NCI-H2081 (cell line): ENCODE data around the gene PREX1.
A peak's percentile ranks its signal among the peaks of the same experiment; 100 is the strongest.

Source experiments
- DNase-seq, 2 experiments: peaks; one replicate each; lab custom pipeline; 2025; lab: John Stamatoyannopoulos, UW

The PREX1 gene

DNA sequence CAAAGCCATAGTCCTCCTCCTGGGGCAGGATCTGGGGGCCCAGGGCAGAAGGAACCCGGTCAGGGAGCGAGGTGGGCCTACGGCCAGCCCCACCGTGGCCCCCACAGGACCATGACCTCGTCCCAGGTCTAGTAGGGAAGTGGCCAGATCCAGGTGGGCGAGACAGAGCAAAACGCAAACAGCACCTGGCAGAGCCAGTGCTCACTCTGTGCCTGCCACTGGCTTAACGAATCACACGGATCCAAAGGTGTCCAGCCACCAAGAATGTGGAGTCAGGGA is 169.7 kb downstream of the PREX1 start:
- no peak for DNase-seq

DNA sequence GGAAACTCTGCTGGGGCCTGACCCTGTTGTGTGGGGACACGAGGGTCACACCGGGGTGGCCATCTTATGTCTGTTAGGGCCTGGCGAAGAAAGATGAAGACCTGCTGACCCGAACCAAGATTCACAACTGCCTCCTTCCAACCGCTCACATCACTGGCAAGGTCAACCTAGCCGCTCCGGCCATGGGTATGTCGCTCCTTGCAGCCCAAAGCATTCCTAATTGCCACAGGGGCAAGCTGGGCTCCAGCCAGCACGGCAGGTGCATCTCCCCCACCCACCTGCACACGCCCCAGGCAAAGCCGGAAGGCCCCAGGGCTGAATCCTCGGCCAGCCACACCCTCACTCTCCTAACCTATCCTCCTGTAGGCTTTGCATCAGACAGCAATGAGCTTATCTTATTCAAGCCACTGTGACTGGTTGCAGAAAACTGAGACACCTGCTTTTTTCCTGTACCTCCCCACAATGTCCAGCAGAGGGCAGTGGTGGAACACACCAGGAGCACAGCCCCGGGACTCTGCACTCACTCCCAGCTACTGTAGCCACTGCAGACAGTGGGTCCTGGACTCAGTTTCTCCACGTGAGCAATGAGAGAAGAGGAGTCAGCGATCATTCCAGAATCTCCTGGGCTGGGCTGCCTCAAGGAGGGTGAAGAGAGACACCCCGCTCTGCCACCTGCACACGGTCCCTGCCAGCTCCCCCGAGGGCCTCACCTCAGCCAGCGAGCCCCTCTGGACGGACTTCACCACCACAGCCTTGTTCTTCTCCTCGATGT is 170.2 kb downstream of the PREX1 start:
- peak; percentile 72 to 75 for DNase-seq

DNA sequence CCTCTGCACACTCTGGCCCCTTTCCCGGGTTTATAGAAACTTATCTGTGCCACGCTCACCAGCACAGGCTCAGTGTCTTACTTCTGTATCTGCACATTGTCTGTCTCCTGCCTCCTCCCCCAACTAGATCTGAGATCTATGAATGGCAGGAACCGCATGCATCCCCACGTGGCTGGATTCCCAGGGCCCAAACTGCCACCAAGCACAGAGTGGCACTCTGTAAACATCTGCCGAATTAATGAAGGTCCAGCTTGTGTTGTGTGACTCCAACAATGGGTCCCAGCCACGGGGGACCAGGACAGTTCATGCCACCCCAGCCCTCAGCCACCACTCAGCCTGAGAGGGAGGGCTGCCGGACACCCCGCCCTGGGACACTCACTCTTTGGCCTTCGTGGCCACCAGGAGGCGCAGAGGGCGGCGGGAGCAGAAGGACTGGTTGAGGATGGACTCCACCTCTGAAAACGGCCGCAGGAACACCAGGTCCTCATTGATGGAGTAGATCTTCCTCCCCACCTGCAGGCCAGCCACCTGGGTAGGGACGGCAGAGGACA is 171.1 kb downstream of the PREX1 start:
- no peak for DNase-seq

DNA sequence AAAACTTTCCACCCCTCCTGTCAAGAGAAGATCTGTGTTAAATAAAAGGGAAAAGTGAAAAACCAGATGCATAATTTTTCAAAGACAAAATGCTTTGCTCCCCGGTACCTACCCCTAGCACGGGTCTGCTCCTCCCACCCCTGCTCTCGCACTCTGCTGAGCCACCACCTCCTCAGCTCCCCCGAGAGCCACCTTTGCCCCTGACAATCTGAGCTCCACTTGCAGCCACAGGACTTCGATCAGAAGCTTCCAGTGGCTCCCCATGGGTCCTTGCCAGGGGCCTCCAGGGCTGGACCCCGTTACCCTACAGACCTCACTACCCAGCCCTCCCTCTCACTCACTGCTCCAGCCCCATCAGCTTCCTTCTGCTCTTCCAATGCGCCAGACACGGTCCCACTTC is 171.7 kb downstream of the PREX1 start:
- DNase-seq: no peak

DNA sequence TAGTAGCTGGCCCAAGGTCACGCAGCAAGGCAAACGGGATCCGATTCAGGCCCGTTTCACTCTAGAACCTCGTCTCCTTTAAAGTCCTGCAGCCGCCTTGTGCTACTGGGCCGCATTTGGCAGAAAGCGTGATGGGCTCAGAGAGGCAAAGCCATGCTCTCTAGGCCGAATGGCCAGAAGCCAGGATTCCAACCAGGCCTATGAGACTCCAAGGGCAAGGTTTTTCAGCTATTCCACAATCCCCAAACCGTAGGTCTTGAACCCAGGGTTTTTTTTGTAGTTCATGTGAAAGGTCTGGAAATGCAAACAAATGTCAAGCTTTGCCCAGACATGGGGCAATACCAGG is 174.1 kb downstream of the PREX1 start:
- no peak for DNase-seq

DNA sequence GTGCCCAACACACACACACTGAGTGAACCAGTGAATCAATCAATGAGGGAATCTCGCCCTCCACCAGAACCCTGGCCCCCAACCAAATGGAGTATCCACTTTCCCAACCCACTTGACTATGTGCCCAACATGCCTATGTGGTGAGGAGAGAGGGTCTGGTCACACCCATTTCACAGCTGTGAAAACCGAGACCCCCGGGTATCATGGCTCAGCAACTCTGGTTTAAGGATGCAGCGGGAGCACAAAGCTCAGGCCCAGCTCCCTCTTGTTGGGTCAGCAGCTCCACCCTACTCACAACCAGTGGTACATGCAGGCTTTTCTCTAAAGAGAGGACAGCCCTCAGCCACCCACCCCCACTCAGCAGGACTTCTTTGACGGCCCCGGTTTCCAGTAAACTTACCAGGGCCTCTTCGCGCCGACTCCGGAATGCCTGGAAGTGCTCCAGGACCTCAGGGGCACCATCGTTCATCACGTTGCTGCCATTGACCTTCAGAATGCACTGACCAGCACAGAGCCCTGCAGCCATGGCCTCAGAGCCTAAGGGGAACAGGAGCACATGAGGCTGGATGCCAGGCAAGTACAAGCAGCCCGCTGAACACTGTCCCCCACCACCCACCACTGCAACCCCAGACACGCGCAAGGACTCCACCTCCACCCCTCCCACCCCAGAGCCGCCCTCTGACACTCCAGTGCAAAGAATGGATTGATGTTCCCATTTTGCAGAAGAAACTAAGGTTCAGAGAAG is 174.7 kb downstream of the PREX1 start:
- no peak for DNase-seq

DNA sequence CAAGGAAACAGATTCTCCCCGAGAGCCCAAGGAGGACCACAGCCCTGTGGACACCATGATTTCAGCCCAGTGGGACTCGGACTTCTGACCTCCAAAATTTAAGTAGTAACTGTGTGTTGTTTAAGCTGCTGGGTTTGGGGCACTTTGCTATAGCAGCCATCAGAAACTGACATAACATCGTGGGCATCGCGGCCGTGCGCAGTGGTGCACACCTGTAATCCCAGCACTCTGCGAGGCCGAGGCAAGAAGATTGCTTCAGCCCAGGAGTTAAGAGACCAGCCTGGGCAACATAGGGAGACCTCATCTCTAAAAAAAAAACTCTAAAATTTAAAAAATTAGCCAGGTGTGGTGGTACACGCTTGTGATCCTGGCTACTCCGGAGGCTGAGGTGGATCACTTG is 175.8 kb downstream of the PREX1 start:
- DNase-seq: no peak

DNA sequence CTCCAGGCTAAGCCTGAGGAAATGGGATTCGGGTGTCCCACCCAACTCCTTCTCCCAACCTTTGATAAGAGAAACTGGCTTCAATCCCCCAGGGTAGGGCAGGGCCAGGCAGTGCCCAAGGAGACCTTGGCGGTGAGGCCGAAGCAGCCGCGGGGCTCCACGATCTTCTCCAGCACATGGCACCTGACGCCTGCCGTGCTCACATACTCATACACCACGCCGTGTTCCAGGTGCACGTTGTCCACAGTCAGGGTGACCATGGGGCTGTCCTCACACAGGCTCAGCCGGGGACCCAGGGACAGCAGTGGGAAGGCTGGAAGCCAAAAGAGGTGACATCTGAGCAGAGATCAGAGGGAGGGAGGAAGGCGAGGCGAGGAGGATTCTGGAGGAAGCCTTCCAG is 176.5 kb downstream of the PREX1 start:
- DNase-seq: no peak

DNA sequence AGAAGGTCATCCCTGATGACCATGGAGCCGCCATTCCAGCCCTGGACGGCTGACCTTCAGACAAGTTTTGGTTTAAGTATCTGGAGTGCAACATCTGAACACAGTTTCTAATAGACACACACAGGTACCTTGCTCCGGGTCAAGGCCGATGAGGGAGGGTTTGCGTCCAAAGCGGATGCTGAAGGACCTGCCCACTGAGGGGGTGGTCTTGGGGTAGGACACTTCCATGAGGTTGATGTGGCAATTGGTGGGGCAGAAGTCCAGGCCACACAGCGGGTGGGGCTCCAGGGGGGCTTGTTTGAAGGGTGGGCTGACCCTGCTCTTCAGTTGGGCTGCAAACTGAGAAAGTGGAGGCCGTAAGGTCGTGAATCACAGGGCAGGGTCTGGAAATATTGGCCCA is 177.9 kb downstream of the PREX1 start:
- no peak for DNase-seq

DNA sequence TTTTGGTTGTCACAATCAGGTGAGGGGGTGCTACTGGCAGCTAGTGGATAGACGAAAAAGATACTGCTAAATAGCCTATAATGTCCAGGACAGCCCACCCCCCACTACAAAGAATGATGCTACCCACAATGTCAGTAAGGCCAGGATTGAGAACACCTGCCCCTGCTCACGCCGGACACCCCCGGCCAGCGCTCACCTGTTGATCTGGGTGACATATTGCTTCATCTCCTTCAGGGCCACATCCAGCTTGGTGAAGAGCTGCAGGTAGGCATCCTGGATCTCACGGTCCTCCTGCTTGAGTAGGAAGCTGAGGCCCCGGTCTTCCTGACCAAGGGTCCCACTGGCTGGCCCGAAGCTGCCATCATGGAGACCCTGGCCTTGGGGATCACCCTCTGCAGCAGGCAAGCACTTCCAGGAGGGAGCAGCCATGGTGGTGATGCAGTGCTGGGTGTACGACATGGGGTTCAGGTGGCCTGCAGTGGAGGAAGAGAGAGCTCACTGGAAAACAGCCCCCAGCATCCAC is 178.6 kb downstream of the PREX1 start:
- DNase-seq: no peak

DNA sequence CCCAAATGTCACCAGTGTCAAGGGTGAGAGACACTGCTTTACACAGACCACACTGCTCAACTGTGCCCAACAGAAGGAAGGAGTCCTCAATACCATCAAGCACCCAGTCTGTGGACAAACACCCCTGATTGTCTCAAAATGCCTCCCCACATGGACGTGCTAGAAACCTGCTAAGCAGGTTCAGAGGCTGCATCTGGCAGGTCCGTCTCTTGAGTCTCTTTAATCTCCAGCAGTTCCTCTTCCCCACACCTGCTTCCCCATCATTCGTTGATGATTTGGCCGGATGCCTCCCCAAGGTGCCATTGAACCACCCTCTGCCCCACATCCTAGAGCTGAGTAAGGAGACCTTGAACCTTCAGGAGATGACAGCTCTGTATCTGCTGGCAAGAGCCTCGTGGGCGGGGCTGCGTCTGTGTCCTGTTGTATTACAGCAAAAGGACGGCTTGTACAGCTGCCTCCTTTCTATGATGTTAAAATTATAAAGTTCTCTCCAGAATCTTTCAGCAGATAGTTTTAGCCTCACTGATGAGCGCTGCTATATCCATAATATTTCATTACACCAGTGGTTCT is 179.2 kb downstream of the PREX1 start:
- DNase-seq: no peak

DNA sequence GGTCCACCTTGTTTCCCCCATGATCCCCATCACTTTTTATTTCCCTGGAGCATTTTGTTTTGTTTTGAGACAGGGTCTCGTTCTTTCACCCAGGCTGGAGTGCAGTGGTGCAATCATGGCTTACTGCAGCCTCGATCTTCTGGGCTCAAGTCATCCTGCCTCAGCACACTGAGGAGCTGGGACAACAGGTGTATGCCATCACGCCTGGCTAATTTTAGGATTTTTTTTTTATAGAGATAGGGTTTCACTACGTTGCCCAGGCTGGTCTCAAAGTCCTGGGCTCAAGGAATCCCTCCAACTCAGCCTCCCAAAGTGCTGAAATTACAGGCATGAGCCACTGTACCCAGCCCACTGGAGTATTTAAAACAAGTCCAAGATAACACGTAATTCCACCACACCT is 179.9 kb downstream of the PREX1 start:
- no peak for DNase-seq

DNA sequence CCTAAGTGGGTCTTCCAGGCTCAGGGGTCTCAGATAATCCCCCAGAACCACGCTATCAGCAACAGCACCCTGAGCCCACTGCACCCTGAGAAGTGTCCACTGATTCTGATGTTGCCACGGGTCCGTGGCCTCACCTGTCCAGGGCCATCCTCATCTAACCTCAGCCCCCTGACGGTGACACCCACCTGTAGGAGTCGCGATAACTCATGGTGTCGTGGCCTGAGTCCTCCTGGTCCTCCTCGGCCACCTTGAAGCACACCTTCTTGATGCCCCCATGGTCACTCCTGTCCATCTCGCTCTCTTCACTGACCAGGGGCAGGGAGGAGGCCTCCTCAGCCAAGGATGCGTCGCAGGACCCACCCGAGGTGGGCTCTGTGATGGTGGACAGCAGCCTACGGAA is 182.1 kb downstream of the PREX1 start:
- no peak for DNase-seq

DNA sequence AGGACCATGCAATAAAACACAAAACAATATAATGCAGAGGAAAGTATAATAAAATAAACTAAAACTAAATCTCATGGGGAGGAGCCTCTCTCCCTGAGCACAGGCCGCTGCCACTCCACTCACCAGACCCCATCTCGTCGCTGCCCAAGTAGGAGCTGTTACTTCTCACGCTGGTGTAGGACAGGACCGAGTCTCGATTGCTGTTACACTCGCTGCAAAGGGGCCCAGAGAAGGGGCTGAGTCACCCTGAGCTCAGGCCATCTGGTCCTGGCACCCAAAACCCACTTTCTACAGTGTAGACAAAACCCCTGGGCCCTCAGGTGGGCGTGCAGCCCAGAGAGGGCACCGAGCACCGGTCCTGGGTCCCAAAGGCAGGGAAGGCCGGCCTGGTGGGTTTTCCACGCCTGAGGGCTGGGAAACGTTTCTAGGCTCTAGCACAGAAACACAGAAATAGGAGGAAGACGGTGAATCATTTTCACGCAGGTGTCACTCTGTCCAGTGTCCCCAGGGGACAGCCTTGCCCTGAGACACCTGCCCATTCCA is 183.4 kb downstream of the PREX1 start:
- no peak for DNase-seq

DNA sequence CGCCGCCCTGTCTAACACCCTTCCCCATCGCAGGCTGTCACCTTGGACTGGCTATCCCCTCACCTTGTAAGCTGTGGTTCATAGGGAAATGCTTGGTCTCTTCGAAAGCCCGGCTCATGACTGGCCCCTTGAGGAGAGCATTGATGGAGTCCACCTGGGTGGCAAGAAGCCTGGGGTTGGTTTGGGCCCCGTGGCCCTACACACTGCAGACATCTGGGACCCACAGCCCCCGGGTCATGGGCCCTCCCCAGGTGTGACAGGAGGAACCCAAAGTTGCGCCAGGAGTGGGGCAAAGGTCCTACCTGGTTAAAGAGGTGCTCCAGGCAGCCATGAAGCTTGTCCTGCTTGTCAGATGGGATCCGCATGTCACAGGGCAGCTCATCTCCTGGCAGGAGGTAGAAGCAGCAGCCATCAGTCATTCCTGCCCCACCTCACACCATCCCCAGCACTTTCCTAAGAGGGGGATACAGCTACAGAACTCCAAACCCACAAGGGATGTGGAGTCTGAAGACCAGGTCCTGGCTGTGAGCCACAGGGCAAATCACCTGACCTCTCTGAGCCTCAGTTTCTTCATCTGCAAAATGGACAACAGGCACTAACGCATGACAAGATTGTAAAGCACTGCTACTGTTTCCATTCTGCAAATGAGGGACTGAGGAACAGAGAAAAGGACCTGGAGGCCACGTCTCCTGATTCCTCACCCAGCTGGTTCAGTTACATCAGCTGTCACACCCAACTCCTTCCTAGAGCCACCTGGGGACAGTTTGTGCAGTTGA is 185.5 kb downstream of the PREX1 start:
- no peak for DNase-seq

DNA sequence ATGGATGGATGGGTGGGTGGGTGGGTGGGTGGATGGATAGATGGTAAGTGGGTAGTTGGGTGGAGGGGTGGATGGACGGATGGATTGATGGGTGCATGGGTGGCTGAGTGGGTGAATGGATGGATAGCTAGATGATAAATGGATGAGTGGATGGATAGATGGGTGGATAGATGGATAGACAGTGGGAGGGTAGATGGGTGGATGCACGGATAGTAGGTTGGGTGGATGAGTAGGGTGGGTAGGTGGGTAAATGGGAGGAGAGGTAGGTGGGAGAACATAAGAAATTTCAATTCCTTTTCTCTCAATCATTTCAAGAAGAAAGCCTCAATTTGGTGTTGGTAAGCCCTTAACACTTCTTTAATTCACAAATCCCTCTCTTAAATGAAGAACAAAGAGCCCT is 186.9 kb downstream of the PREX1 start:
- DNase-seq: no peak

DNA sequence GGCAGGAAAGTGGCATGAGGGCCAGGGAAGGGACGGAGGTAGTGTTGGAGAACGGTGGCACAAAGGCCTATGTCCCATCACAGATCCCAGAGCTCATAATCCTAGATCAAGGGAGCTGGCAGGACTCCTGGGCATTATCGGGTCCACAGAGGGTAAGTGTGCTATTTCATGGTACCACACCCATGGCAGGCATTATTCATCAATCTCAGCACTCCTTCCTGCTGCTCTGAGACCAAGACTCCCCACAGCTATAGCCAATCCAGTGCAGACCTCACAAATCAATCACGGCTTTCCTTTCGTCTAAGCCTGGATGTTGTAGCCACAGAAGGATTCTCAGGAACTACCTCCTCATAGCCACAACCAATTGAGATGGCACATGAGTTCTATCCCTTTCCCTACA is 187.9 kb downstream of the PREX1 start:
- DNase-seq: no peak

DNA sequence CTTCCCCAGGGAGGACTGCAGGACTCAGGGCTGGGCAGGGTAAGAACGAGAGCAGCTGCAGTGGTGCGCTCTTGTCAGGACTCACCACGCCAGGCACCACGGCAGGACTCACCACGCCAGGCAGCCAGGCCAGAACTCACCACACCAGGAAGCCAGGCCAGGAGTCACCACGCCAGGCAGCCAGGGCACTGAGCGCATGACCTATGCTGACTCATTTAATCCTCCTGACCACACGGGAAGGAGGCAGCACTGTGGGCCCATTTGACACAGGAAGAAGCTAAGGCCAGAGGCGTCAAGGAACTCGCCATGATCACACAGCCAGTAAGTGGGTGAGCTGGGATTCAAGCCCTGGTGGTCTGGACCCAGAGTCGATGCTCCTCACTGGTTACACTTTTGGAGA is 189.3 kb downstream of the PREX1 start:
- no peak for DNase-seq

DNA sequence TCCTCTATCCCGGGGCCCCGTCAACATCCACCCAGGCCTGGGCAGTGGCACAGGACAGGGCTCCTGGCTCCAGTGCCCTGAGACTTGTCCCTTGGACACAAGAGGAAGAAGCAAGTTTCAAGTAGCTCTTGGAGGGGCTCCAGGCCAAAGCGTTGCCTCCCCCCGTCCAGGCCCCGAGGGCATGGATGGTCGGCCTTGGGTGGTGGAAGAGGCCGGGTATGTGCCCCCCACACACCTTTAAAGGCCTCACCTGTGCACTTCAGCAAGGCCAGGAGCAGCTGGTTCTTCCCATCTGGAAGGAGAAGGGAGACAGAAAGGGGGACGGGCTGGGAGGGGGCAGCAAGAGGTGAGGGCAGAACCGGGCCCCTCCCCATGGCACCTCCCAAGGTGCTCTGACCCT is 190.3 kb downstream of the PREX1 start:
- DNase-seq: no peak

DNA sequence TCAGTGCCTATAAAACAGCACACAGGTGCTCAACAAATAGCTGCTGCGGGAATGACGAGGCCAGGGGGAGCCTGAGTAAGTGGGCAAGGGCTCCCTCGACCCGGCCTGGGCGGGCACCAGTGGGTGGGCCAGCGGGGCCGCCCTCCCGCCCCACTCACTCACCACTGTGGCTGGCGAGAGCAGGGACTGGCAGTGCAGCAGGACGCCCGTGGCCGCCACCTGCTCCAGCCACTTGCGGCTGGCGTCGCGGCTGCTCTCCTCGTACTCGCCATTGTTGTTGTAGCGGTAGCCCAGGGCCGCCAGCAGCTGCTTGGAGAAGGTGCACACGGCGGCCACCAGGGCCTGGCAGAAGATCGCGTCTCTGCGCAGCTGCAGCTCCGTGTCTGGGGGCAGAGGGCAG is 191.5 kb downstream of the PREX1 start:
- DNase-seq: no peak

DNA sequence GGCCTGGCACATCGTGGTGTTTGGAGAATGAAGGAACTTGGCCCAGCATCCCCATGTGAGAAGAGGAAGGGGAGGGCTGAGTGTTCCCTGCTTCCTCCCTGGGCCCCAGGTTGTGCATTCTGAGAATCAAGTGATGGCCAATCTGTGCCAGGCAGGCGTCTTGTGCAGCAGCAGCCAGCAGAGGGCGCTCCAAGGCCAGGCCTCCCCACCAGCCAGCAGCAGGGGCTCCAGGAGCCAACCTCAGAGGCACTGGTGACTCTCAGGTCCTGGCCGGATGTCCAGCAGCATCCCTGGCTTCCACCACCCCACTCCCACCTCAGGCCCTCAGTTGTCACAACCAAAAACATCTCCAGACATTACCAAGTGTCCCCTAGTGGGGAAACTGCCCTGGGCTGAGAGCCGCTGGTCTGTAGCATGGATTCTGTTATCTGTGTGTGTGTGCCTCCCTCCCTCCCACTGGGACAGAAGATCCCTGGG is 192.0 kb downstream of the PREX1 start:
- peak; percentile 35 to 39 for DNase-seq

DNA sequence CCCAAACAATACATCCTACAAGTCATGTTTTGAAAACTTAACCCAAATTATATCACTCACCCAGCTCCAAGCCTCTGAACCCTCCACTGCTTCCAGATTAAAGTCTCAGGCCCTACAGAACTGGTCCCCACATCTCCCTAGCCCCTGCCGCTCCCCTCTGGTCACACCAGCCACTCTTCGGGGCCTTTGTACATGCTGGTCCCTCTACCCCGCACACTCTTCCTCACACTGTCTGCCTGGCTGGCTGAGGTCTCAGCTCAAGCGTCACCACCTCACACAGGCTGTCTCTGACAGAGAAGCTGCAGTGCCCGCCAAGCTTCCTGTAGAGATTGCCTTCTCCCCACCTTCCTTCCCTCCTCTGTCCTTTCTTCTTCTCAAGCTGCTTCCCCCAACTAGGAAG is 192.4 kb downstream of the PREX1 start:
- no peak for DNase-seq
